ENCODE results near the gene GMPR. TPM values are rescaled to one million over a fixed set of nuclear protein-coding genes. Genes with fewer than 3 reads are reported as not detected.
A peak's percentile ranks its signal among the peaks of the same experiment; 100 is the strongest.

The GMPR gene
- 10 to 100 TPM; 11.4 to 12.4 (median 11.4) TPM for polyA plus RNA-seq (ENCODE audit: insufficient read length in 3 of 3)
- long read RNA-seq, donor 1, partial matches to known transcripts, result 0 of 6 reads
- long read RNA-seq, donor 1, other reads (novel, unspliced or antisense), result 0 of 6 reads
- long read RNA-seq, donor 2, partial matches to known transcripts, result 0 of 5 reads
- long read RNA-seq, donor 2, other reads (novel, unspliced or antisense), result 0 of 5 reads
- long read RNA-seq, donor 3, transcript GMPR-201 (9 exons, 1,515 nt), result major isoform, 5 of 9 reads
- long read RNA-seq, donor 3, partial matches to known transcripts, result 0 of 9 reads
- long read RNA-seq, donor 3, other reads (novel, unspliced or antisense), result 0 of 9 reads
- long read RNA-seq, donor 4, transcript GMPR-202 (2 exons, 793 nt), result major isoform, 5 of 5 reads
- long read RNA-seq, donor 4, partial matches to known transcripts, result 0 of 5 reads
- long read RNA-seq, donor 4, other reads (novel, unspliced or antisense), result 0 of 5 reads
- long read RNA-seq, donor 5, result 0 reads
- long read RNA-seq, donor 6, partial matches to known transcripts, result 0 of 7 reads
- long read RNA-seq, donor 6, other reads (novel, unspliced or antisense), result 0 of 7 reads
- long read RNA-seq, donor 7, transcript GMPR-202 (2 exons, 793 nt), result major isoform, 7 of 10 reads
- long read RNA-seq, donor 7, partial matches to known transcripts, result 0 of 10 reads
- long read RNA-seq, donor 7, other reads (novel, unspliced or antisense), result 0 of 10 reads
- long read RNA-seq, donor 8, result 0 reads
- long read RNA-seq, donor 9, transcript GMPR-202 (2 exons, 793 nt), result minor isoform, 5 of 11 reads
- long read RNA-seq, donor 9, transcript GMPR-201 (9 exons, 1,515 nt), result major isoform, 6 of 11 reads
- long read RNA-seq, donor 9, partial matches to known transcripts, result 0 of 11 reads
- long read RNA-seq, donor 9, other reads (novel, unspliced or antisense), result 0 of 11 reads
- long read RNA-seq, donor 10, transcript GMPR-201 (9 exons, 1,515 nt), result minor isoform, 6 of 20 reads
- long read RNA-seq, donor 10, transcript GMPR-202 (2 exons, 793 nt), result major isoform, 8 of 20 reads
- long read RNA-seq, donor 10, partial matches to known transcripts, result 6 of 20 reads
- long read RNA-seq, donor 10, other reads (novel, unspliced or antisense), result 0 of 20 reads
- long read RNA-seq, donor 11, transcript GMPR-201 (9 exons, 1,515 nt), result major isoform, 7 of 9 reads
- long read RNA-seq, donor 11, partial matches to known transcripts, result 0 of 9 reads
- long read RNA-seq, donor 11, other reads (novel, unspliced or antisense), result 0 of 9 reads
- long read RNA-seq, donor 12, partial matches to known transcripts, result 0 of 3 reads
- long read RNA-seq, donor 12, other reads (novel, unspliced or antisense), result 0 of 3 reads
- long read RNA-seq, donor 13, result 0 reads
- long read RNA-seq, donor 14, partial matches to known transcripts, result 0 of 5 reads
- long read RNA-seq, donor 14, other reads (novel, unspliced or antisense), result 0 of 5 reads
- long read RNA-seq, donor 15, result 0 reads
- long read RNA-seq, donor 16, transcript GMPR-201 (9 exons, 1,515 nt), result minor isoform, 8 of 21 reads
- long read RNA-seq, donor 16, transcript GMPR-202 (2 exons, 793 nt), result major isoform, 13 of 21 reads
- long read RNA-seq, donor 16, partial matches to known transcripts, result 0 of 21 reads
- long read RNA-seq, donor 16, other reads (novel, unspliced or antisense), result 0 of 21 reads

- peak in 3 of 11 donors; percentile 53 to 71 (median 68) for DNase-seq (ENCODE audit: extremely low read depth in 1 of 11, low read depth in 9 of 11, low spot score in 4 of 11)
Measured at GRCh38 chr6:16238057-16238962, at the start of gene GMPR. Gene GMPR, plus strand, starts transcription at chr6:16238587. Its CDS starts 107 bp downstream, at chr6:16238694.

DNA sequence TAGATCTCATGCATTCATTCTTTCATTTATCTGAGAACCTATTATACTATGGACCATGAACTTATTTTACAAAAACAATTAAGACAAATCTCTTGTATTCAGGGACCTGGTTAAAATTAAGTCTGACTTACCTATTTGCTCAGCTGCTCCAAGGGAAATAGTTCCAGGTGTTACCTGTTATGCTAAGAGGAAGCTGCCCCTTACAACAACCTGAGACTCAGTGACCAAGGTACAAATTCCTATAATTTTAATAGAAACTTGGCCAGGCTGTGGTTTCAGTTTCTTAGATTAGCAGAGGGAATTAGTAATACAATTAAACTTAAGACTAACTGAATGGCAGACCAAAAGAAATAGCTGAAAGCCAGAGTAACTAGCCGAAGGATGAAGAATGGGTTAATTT is 48.2 kb upstream of the GMPR start:
- no peak for DNase-seq (ENCODE audit: extremely low read depth in 1 of 11, low read depth in 9 of 11, low spot score in 4 of 11)

DNA sequence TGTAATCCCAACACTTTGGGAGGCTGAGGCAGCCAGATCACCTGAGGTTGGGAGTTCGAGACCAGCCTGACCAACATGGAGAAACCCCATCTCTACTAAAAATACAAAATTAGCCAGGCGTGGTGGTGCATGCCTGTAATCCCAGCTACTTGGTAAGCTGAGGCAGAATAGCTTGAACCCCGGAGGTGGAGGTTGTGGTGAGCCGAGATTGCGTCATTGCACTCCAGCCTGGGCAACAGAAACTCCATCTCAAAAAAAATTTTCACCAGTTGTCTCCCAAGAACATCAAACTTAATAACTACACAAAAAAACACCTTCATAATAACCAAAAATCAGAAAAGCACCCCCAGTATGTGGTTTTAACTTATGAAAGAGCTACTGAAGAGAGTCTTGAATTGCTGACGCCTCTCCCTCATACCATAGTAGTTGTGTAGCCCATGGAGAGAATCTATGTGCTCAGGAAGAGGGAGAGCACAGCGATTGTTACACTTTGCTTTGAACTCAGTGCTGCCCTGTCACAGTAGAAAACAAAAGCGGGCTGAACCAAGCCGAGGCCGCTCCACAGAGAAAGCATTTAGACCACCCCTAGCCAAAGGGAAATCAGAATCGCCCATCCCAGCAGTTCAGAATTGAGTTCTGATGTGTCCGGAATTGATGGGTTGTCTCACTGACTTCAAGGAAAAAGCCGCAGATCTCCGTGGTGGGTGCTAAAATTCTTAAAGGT is 42.0 kb upstream of the GMPR start:
- no peak for DNase-seq (ENCODE audit: extremely low read depth in 1 of 11, low read depth in 9 of 11, low spot score in 4 of 11)

- no peak for DNase-seq (ENCODE audit: extremely low read depth in 1 of 11, low read depth in 9 of 11, low spot score in 4 of 11)
Measured at GRCh38 chr6:16196984-16197546, 41.3 kb upstream of the GMPR start.

- no peak for DNase-seq (ENCODE audit: extremely low read depth in 1 of 11, low read depth in 9 of 11, low spot score in 4 of 11)
Measured at GRCh38 chr6:16198061-16198705, 40.2 kb upstream of the GMPR start.

GRCh38 chr6:16199804-16200203 is 38.6 kb upstream of the GMPR start:
- DNase-seq (ENCODE audit: extremely low read depth in 1 of 11, low read depth in 9 of 11, low spot score in 4 of 11), result no peak

- DNase-seq (ENCODE audit: extremely low read depth in 1 of 11, low read depth in 9 of 11, low spot score in 4 of 11), result no peak
Measured at GRCh38 chr6:16200321-16200883, 38.0 kb upstream of the GMPR start.

- no peak for DNase-seq (ENCODE audit: extremely low read depth in 1 of 11, low read depth in 9 of 11, low spot score in 4 of 11)
Measured at GRCh38 chr6:16201706-16202105, 36.7 kb upstream of the GMPR start.

- DNase-seq (ENCODE audit: extremely low read depth in 1 of 11, low read depth in 9 of 11, low spot score in 4 of 11), result no peak
Measured at GRCh38 chr6:16204653-16205376, 33.6 kb upstream of the GMPR start.

DNA sequence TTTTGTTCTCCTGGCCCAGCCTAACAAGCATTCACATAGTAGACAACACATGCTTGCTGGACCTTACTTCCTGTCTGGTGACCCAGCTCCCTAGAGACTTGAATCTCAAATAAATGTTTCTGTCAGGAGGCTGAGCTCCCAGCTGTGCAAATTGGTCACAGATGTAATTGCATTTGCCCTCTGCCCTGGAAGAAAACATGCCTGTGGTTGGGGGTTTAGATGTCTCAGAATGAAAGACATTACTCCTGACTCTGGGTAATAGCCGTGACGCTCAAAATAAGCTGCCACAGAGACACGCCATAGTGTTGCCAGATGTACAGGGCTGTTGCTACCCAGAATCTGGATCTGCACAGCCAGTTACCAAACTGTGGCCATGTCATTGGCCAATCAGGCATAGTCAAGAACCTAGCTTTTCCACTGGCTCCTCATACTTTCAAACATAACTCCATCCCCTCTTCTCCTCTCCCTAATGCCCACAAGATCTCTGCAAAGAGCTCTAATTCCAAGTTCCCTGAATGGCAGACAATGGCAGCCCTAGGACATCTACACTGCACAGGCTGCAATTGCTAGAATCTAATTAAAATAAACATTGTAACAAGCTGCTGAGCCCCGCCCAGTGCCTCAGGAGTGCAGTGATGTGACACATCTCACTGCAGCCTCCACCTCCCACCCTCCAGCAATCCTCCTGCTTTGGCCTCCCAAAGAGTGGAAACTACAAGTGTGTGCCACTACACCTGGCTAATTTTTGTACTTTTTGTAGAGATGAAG is 32.8 kb upstream of the GMPR start:
- peak; percentile 65 to 89 (median 80) for DNase-seq (ENCODE audit: extremely low read depth in 1 of 11, low read depth in 9 of 11, low spot score in 4 of 11)

DNA sequence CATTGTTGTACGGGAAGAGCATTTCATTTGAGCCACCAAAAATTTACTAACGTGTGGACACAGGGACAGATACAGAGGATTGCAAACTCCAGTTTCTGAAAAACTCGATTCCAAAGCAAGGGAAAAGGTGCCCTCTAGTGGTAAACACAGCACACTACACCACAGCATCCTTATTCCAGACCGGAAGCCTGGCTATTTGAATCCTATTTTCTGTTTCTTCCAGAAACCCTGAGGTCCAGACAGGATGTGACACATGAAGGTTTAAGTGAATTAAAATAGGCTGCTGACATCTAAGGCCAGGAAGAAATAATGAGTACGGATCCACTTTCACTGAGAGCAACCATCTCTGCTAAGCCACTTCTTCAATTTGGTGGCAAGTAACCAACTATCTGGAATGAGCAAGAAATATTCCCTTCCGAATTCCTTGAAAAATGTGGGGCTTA is 31.8 kb upstream of the GMPR start:
- peak in 8 of 11 donors; percentile 63 to 83 (median 73) for DNase-seq (ENCODE audit: extremely low read depth in 1 of 11, low read depth in 9 of 11, low spot score in 4 of 11)

DNA sequence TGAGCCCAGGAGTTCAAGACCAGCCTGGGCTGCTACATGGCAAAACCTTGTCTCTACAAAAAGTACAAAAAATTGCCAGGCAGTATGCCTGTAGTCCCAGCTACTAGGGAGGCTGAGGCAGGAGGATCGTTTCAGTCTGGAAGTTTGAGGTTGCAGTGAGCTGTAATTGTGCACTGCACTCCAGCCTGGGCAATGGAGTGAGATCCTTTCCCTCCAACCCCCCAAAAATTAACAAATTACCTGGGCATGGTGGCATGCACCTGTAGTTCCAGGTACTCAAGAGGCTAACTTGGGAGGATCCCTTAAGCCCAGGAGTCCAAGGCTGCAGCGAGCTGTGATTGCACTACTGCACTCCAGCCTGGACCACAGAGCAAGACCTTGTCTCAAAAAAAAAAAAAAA is 29.4 kb upstream of the GMPR start:
- DNase-seq (ENCODE audit: extremely low read depth in 1 of 11, low read depth in 9 of 11, low spot score in 4 of 11), result no peak

DNA sequence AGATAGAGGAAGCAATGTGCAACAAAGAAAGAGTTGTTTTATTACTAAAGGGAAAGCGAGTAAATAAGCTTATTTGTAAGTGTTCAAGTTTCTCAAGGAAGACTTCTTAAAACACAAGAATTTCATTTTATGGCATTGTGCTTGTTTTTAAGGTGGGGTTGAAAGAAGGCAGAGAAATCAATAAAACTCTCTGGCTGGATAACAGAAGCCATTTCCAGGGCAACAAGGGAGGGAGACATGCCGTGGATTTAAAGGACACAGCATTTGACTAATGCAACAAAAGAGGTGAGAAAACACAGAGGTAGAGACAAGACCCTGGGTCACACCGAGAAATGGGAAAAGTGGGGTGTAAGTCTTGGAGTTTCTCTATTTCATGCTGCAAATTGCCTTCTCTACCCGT is 28.8 kb upstream of the GMPR start:
- no peak for DNase-seq (ENCODE audit: extremely low read depth in 1 of 11, low read depth in 9 of 11, low spot score in 4 of 11)

DNA sequence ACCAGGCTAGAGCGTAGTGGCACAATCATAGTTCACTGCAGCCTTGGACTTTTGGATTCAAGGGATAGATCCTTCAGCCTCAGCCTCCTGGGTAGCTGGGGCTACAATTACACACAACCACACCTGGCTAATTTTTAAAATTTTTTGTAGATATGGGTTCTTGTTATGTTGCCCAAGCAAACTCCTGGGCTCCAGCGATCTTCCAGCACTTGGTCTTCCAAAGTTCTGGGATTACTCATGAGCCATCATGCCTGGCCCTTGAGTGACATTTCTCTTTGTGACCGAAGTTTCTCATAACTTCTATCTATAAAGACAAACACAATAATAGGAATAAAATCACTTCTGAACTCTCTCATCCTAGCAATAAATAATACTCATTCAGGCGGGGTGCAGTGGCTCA is 26.1 kb upstream of the GMPR start:
- DNase-seq (ENCODE audit: extremely low read depth in 1 of 11, low read depth in 9 of 11, low spot score in 4 of 11), result no peak
